Spleen (tissue), 11 donors: ENCODE data around the gene ZSCAN21. TPM values are rescaled to one million over a fixed set of nuclear protein-coding genes. Genes with fewer than 3 reads are reported as not detected.

ENCODE experiments used
- DNase-seq: peaks from one replicate; pipeline ENCODE4 v3.0.0-alpha.2; 2020
- H3K27ac ChIP-seq, 8 donors: fragments of 200-600 bp; sonication (generic) in 7 of 8; 1 replicate in 4 of 8; 2 replicates in 4 of 8; pipeline versions ENCODE4 v1.5.0 to v1.8.0; 2016 to 2021; ENCODE audit warnings: inconsistent platforms in 4 of 8, mild to moderate bottlenecking in 4 of 8, moderate library complexity in 1 of 8
- H3K27me3 ChIP-seq, 7 donors: fragments of 200-600 bp; sonication (generic) in 6 of 7; replicated peaks in 1 of 7; 1 replicate in 4 of 7; 2 replicates in 3 of 7; pipeline versions ENCODE4 v1.5.0 to v1.8.0; 2016 to 2021; ENCODE audit warnings: inconsistent platforms in 3 of 7, mild to moderate bottlenecking in 1 of 7
- H3K36me3 ChIP-seq, 6 donors: fragments of 200-600 bp; sonication (generic) in 5 of 6; 1 replicate in 4 of 6; 2 replicates in 2 of 6; pipeline versions ENCODE4 v1.5.0 to v1.8.0; 2016 to 2021; ENCODE audit warnings: inconsistent platforms in 2 of 6
- H3K4me1 ChIP-seq, 6 donors: fragments of 200-600 bp; sonication (generic) in 5 of 6; 1 replicate in 3 of 6; 2 replicates in 3 of 6; pipeline versions ENCODE4 v1.5.0 to v1.8.0; 2016 to 2021; ENCODE audit warnings: inconsistent platforms in 3 of 6
- H3K4me3 ChIP-seq, 8 donors: fragments of 200-600 bp; sonication (generic) in 7 of 8; 1 replicate in 4 of 8; 2 replicates in 4 of 8; pipeline versions ENCODE4 v1.5.0 to v1.8.0; 2016 to 2021; ENCODE audit warnings: inconsistent platforms in 4 of 8, mild to moderate bottlenecking in 4 of 8, moderate library complexity in 2 of 8
- H3K9me3 ChIP-seq, 8 donors: fragments of 200-600 bp; sonication (generic) in 7 of 8; 1 replicate in 4 of 8; 2 replicates in 4 of 8; pipeline versions ENCODE4 v1.5.0 to v1.8.0; 2016 to 2021; ENCODE audit warnings: inconsistent platforms in 4 of 8
- CTCF ChIP-seq, 11 experiments: fragments of 200-600 bp in 7 of 11; fragments of 450-650 bp in 4 of 11; sonication (generic) in 4 of 11; IDR thresholded peaks in 8 of 11; conservative IDR thresholded peaks in 3 of 11; 1 replicate in 7 of 11; 2 replicates in 4 of 11; pipeline versions ENCODE4 v1.4.0 to v1.8.0; 2016 to 2021; ENCODE audit warnings: antibody characterized with exemption in 11 of 11, inconsistent platforms in 4 of 11, mild to moderate bottlenecking in 1 of 11
- POLR2A ChIP-seq, 3 donors: fragments of 450-650 bp; IDR thresholded peaks; one replicate each; pipeline ENCODE4 v1.5.1; 2017; ENCODE audit warnings: antibody characterized with exemption in 3 of 3, mild to moderate bottlenecking in 1 of 3
- POLR2AphosphoS5 ChIP-seq, 3 donors: sonication (generic); formaldehyde crosslinking; IDR thresholded peaks; one replicate each; pipeline ENCODE4 v1.5.1; 2017; ENCODE audit warnings: antibody characterized with exemption in 3 of 3
- WGBS, 5 donors: extraction: QIAGEN DNeasy Blood & Tissue Kit in 3 of 5; methylation state at CpG; one replicate each; pipeline versions ENCODE4 v1.1.5 to v1.1.7; 2013 to 2018; 5-methylcytosine and 5-hydroxymethylcytosine counted together
- intact Hi-C: fragments of 100-400 bp; cut with DNase I; formaldehyde crosslinking; loops from one replicate; pipeline ENCODE4 v1.15.0; 2023; ENCODE audit warnings: low total_unique reads
- polyA plus RNA-seq, 3 donors: library from polyadenylated mRNA; stranded (reverse); fragments of 200-250 nt; gene quantifications; one replicate each; pipeline ENCODE4 v1.2.1, GENCODE V29; 2013
- total RNA-seq, 7 donors: library from RNA; depleted of rRNA in 3 of 7; stranded (reverse); fragments of >200 nt in 3 of 7; fragmentation: NEBNext Ultra II Directional in 4 of 7; extraction: Animal tissue kit (Norgen Biotek cat#: 25700) in 4 of 7; gene quantifications; one replicate each; pipeline versions ENCODE4 v1.1.0 to v1.2.1, GENCODE V29; 2016 to 2021
- donor health status: healthy with polysubstance abuse.
- donor health status: DM: no; HTN: no; CAD: no; lungs with moderate emphysema.
- donor health status: DM: no; HTN: no; CAD: no.
- donor health status: Bipolar disorder and iron deficiency.
- donor health status: healthy.
- donor health status: DM: no; HTN: no; CAD: no.
- donor health status: DM: yes; HTN: yes; CAD: no.

Gene ZSCAN21
- total and polyA plus RNA-seq, 10 donors, result 3.7 to 14.3 (median 8.6) TPM

DNA sequence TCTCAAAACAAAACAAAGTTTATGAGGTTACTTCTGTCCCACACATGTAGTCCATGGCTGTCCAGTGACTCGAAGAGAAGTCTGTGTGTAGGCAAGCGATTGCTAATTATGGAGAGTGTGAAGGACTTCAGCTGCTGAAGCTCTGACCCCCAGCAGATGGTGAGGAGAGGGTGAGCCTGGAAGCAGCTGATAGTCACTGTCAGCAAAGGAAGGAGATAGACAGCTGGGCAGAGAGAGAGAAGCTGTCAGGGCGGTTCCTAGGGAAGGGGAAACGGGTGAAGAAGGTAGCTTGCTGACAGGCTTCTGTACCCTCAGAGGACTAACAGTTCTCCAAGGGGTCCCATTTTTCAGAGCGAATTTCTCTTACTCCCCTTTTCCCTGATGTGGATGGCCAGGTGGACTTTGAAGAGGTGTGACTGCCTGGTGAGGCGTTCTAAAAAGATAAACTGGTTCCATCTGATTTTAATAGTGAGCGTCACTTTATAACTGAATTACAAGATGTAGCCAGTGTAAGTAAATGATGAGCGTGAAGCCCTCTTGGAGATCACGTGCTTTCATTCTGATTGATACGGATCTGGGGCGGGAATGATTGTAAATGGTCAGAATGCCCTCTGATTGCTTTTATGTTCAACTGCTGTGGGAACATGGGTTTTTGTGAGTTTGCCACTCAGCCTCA is 12.1 kb downstream of the ZSCAN21 start:
- 95 to 98% (median 97%) methylated on average over 11 of the region's 11 CpGs for WGBS, 5 donors
- TF ChIP-seq POLR2AphosphoS5 (IDR thresholded peaks at IDR 0.05), result no peak
- TF ChIP-seq POLR2A (IDR thresholded peaks at IDR 0.05), result no peak
- TF ChIP-seq CTCF (IDR thresholded peaks at IDR 0.05 in 8 of 11, conservative IDR thresholded peaks at IDR 0.05 in 3 of 11), result no peak
- intact Hi-C loops, result no loop called here

GRCh38 chr7:100063376-100063775 is 13.8 kb downstream of the ZSCAN21 start:
- H3K9me3 ChIP-seq, result no peaks in the 10 kb centered on the region
- 89 to 96% (median 91%) methylated on average over 4 of the region's 4 CpGs for WGBS, 5 donors
- H3K36me3 ChIP-seq, result peaks cover 2 to 100% (median 31%) of the 10 kb centered on the region in 6 donors
- H3K4me3 ChIP-seq, result no peak overlapping the region
- intact Hi-C loops, result no loop called here
- H3K27ac ChIP-seq, result no peak overlapping the region
- no peak for DNase-seq
- peaks cover 0 to 10% (median 0%) of the 10 kb centered on the region in 6 donors for H3K4me1 ChIP-seq
- TF ChIP-seq POLR2AphosphoS5 (IDR thresholded peaks at IDR 0.05) (no peak), CTCF (IDR thresholded peaks at IDR 0.05 in 8 of 11, conservative IDR thresholded peaks at IDR 0.05 in 3 of 11) (no peak), POLR2A (IDR thresholded peaks at IDR 0.05) (no peak)
- no peaks in the 10 kb centered on the region for H3K27me3 ChIP-seq

More for the DNA sequence above, 12.1 kb downstream of the ZSCAN21 start:
- no peak overlapping the region for H3K4me3 ChIP-seq
- H3K36me3 ChIP-seq, result peaks cover 4 to 100% (median 45%) of the 10 kb centered on the region in 6 donors
- DNase-seq, result no peak
- no peaks in the 10 kb centered on the region for H3K9me3 ChIP-seq
- H3K27me3 ChIP-seq, result no peaks in the 10 kb centered on the region
- no peak overlapping the region for H3K27ac ChIP-seq
- H3K4me1 ChIP-seq, result peaks cover 0 to 10% (median 0%) of the 10 kb centered on the region in 6 donors

DNA sequence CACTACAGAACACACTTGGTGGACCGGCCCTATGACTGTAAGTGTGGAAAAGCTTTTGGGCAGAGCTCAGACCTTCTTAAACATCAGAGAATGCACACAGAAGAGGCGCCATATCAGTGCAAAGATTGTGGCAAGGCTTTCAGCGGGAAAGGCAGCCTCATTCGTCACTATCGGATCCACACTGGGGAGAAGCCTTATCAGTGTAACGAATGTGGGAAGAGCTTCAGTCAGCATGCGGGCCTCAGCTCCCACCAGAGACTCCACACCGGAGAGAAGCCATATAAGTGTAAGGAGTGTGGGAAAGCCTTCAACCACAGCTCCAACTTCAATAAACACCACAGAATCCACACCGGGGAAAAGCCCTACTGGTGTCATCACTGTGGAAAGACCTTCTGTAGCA is 14.6 kb downstream of the ZSCAN21 start:
- H3K4me3 ChIP-seq, result no peak overlapping the region
- intact Hi-C loops, result no loop called here
- no peak for TF ChIP-seq POLR2AphosphoS5 (IDR thresholded peaks at IDR 0.05)
- no peak for TF ChIP-seq POLR2A (IDR thresholded peaks at IDR 0.05)
- TF ChIP-seq CTCF (IDR thresholded peaks at IDR 0.05 in 8 of 11, conservative IDR thresholded peaks at IDR 0.05 in 3 of 11), result no peak
- no peak for DNase-seq
- H3K9me3 ChIP-seq, result peaks cover 0 to 1% (median 0%) of the 10 kb centered on the region in 8 donors
- H3K4me1 ChIP-seq, result peaks cover 0 to 10% (median 0%) of the 10 kb centered on the region in 6 donors
- no peak overlapping the region for H3K27ac ChIP-seq
- no peaks in the 10 kb centered on the region for H3K27me3 ChIP-seq
- H3K36me3 ChIP-seq, result peaks cover 2 to 100% (median 33%) of the 10 kb centered on the region in 6 donors
- 88 to 96% (median 94%) methylated on average over 9 of the region's 9 CpGs for WGBS, 5 donors

- Histone ChIP-seq H3K27ac (peak overlapping the region in 6 of 8 donors; percentile 16 to 50 (median 44)), H3K36me3 (peaks cover 8 to 100% (median 45%) of the 10 kb centered on the region in 6 donors), H3K4me1 (peaks cover 0 to 10% (median 0%) of the 10 kb centered on the region in 6 donors), H3K27me3 (no peaks in the 10 kb centered on the region), H3K9me3 (peaks cover 0 to 16% (median 11%) of the 10 kb centered on the region in 8 donors), H3K4me3 (no peak overlapping the region)
- intact Hi-C loops, result no loop called here
- DNase-seq, result no peak
- TF ChIP-seq CTCF (IDR thresholded peaks at IDR 0.05 in 8 of 11, conservative IDR thresholded peaks at IDR 0.05 in 3 of 11), result no peak
- TF ChIP-seq POLR2A (IDR thresholded peaks at IDR 0.05), result no peak
- TF ChIP-seq POLR2AphosphoS5 (IDR thresholded peaks at IDR 0.05), result peak in 1 of 3 donors; percentile 40
- 60 to 73% (median 68%) methylated on average over 8 of the region's 8 CpGs for WGBS, 5 donors
Measured at GRCh38 chr7:100065452-100066186, 16.0 kb downstream of the ZSCAN21 start.
